Measurements from ENCODE around the gene OPTN. TPM values are rescaled to one million over a fixed set of nuclear protein-coding genes. Genes with fewer than 3 reads are reported as not detected.

OPTN gene
- total RNA-seq, 1 donor from 2014 or later, result 29.5 TPM

DNA sequence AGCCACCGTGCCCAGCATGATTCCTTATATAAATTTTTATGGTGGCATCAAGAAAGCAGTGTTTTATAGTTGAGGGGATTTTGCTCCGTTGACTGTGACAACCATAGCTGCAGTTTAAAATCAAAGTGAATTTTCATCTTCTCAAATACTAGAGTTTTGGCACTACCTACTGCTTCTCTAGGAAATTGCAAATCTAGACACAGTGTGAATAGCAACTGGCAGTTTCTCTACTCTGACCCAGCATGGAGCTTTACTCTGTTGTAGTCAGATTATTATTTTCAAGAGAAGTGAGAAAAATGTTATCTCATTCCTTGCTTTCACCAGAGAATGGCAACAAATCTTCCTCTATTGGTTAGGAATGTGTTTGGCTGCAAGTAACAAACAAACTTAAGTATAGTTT is 84.3 kb downstream of the OPTN start:
- DNase-seq, result no peak

- DNase-seq, result peak; percentile 3
Observed at GRCh38 chr10:13184730-13185514, 85.0 kb downstream of the OPTN start.

GRCh38 chr10:13187135-13187534 is 87.2 kb downstream of the OPTN start:
- DNase-seq, result no peak

Small RNA genes lying within 50 kb of the gene (small RNA-seq; reads per million reads assigned to genes)
- not detected for gene SNRPGP5 (ENCODE audit: low replicate concordance)

Other genes with a start within 250 kb of the OPTN start
- gene CCDC3, start 98.5 kb upstream of the OPTN start, total RNA-seq, result 15.0 TPM
- gene MCM10, start 61.4 kb downstream of the OPTN start, total RNA-seq, result 4.2 TPM
- not detected for gene UCMA, start 134.2 kb downstream of the OPTN start, total RNA-seq
- gene PHYH, start 199.9 kb downstream of the OPTN start, total RNA-seq, result 62.1 TPM
- gene SEPHS1, start 248.1 kb downstream of the OPTN start, total RNA-seq, result 56.5 TPM